Brain pericyte (primary cell): ENCODE results near the gene PTPRG.

Source experiments
- DNase-seq: peaks from one replicate; pipeline ENCODE4 v3.0.0-alpha.2; 2012; ENCODE audit warnings: low read depth, low spot score

Gene PTPRG

DNA sequence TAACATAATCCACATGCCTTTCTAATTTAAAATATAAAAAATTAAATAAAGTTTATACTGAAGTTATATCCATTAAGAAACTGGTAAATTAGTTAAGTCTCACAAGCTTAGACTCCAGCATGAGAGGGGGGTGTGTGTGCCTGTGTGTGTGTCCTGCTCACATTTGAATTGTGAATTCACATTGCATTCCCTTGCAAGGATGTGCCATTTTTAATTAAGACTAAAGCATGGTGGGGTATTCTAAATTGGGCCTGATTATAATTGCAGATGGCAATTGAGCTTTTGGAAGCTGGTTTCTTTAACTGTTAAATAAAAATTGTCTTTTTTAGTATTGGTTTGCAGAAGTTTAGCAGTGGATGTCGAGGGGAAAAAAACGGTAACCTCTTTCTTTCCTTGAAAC, 56.9 kb downstream of the PTPRG start:
- no peak for DNase-seq

DNA sequence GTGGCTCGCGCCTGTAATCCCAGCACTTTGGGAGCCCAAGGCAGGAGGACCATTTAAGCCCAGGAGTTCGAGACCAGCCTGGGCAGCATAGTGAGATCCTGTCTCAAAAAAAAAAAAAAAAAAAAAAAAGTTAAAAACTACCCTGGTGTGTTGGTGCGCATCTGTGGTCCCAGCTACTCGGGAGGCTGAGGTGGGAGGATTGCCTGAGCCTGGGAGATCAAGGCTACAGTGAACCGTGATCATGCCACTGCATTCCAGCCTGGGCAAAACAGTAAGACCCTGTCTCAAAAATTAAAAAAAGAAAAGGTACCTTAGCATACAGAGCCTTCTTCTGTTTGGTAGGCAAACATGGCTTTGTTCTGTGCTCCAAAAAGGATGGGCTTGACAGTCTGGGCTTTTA, 57.5 kb downstream of the PTPRG start:
- DNase-seq, result no peak

DNA sequence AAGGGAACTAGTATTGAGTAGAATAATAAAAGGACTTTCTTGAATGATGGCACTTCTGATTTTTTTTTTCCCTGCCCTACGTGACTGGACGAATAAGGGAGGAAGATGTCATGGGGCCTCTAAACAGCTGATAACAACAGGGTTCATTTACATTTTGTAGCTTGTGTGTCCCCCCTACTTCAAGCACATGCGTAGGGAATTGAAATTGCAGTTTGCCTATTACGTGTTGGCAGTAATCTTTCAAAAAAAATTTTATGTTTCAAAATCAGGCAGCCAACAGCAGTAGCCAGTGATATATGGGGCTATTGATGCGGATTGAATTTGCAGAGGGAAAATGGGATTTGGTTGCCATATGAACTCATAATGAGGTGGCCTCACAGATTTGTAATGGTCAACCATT, 58.7 kb downstream of the PTPRG start:
- no peak for DNase-seq

DNA sequence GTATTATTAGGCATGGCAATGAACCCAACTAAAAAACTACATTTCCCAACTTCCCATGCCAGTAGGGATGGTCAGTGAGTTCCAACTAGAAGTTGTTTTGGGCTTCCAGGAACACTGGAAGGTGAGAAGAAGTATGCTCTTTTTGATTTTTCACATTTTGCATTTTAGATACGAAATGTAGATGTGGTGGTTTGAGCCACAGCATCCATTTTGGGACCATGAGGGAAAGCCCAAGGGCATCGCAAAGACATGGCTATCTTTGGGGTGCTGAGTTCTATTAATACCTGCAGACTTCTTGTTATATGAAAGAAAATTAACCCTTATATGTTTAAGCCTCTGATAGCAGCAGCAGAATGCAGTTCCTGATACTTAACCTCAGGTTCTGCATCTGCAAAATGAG, 62.9 kb downstream of the PTPRG start:
- DNase-seq, result no peak

DNA sequence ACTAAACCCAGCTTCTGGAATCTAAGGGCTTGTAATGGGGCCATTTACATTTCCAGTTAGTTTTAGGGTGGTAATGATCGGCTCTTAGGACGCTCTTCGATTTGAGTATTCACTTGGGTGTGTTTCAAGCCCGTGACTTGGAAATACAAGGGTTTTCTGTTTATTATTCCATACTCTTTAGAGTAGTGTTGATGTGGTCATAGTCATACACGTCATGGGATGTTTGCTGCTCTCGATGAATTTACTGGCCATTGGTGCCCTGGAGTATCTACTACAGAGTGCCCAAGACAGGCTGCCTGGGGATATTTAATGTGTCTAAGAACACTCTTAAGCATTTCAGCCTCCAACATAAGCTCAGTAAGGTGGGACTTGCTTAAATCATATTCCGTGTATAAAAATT, 64.1 kb downstream of the PTPRG start:
- no peak for DNase-seq

DNA sequence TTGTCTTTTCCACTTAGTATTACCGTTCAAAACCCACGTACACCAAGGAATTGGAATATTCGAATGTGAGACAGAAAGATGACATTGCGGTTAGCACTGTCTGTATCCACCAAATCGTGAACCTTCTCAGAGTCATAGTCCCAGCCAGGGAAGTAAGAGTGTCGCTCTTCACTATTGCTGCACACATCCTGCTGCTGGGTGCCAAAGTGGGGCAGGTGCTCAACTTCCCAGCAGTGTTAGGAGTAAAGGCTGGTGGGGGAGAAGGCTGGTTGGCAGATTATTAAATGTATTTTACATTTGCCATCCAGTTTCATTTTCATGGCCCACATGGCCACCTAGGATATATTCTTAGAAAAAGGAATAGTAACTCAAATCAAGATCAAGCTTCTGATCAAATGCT, 65.1 kb downstream of the PTPRG start:
- no peak for DNase-seq

DNA sequence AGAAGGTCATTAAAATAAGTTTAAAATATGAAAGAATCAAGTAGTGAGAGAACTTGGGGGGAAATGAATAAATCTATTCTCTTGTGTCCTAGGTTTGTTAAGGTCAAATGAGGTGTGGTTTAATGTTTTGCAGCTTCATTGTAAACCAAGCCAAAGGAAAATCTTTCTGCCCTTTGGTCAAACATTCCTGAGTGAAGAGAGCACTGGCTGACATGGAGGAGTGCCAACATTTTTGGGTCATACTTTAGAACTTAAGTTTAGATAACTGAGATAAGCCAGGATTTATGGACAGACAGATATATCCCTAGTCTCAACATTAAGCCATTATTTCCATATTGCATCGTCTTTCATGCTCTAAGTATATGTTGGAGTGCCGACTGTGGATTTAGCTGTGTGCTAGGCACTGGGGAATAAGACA, 66.4 kb downstream of the PTPRG start:
- no peak for DNase-seq

DNA sequence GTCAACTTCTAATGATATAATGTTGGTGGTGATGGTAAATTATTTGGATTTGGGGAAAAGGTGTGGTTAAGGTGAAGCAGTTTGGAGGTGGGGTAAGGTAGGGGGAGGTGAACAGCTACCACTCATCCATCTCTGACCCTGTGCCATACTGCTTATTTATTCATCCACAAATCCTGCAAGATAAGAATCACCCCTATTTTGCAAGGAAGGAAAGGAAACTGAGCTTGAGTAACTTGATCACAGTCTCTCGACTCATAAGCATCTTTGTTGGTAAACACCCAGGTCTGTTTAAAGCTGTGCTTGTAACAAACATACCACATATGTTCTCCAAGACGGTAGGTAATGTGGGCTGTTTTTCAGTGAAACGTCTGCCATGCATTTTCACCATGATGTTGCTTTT, 67.3 kb downstream of the PTPRG start:
- no peak for DNase-seq

DNA sequence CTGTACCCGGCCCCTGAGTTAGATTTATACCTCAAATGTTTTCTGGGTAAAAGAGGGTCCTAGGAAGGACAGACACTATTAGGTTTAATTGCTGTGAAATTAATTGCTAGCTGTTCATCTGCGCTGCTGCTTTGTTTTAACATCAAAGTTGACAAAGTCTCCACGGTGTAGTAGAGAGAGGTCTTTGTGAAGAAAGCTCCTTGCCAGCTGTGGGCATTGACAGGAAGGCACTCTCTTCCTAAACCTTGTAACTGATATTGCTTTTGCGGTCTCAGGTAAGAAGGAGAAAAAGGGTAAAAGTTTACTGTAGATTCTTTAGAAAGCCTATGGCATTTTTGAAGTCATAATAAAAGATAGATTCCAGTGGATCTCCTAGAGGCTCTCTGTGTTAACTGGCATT, 68.1 kb downstream of the PTPRG start:
- no peak for DNase-seq

DNA sequence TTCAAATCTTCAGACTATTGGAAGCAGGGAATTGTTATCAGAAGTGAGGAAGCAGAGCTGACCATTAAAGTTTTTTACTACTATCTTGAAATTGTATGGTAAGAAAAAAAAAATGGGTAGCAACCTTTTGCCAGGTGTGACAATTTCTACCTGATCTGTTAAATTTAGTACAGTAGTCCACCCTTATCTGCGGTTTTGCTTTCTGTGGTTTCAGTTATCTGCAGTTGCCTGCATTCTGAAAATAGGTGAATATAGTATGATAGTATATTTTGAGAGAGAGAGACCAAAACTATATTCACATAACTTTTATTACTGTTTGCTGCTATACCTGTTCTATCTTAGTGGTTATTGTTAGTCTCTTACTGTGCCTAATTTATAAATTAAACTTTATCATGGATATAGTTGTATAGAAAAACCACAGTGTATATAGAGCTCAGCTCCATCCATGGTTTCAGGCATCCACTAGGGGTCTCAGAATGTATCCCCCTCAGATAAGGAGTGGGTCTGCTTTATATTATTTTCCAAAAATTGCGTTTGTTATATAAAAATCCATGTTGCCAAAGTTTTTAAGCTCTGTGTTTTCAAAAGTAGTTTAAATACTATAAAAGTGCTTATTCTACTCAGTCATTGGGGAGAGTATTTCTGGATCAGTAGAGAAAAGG, 69.9 kb downstream of the PTPRG start:
- DNase-seq, result no peak

DNA sequence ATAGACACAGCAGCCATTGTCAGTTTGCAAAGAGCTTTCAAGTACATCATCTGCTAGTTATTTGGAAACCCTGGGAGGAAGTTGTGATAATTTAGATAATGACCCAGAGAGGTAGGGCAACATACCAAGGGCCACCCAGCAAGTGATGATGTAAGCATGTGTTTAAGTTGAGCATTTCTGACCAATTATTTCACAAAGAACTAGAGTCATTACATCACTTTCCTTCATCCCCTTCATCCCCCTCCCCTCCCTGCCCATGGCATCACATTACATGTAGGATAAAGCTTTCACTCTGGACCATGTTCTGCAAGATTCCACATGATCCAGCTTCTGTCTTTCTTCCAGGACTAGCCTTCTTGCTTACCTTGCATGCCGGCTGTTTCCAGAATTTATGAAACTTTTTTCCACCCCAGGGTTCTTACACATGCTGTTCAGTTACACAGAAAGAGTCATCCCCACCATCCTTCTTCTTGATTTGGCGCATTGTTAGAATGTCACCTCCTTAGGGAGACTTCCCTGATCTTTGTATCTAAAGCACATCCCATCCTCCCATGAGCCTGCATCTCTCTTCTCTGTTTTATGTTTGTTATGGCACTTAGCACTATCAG, 71.3 kb downstream of the PTPRG start:
- no peak for DNase-seq

DNA sequence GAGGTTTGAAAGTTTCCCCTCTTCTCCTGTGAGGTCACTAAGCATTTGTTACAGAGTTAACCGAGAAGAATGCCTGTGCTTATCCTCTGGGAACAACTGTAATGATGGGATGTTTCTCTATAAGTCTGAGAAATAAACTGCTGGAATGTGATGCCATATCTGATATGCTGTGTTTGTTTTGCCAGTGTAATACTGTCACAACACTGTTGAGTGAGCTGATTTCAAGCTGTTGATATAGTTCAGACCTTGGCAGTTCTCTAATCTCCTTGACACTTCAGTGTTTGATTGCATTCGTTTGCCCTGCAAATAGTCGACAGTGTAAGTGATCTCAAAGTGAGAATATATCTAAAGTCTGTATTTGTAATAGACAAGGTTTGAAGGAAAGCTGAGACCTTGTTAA, 73.3 kb downstream of the PTPRG start:
- no peak for DNase-seq

DNA sequence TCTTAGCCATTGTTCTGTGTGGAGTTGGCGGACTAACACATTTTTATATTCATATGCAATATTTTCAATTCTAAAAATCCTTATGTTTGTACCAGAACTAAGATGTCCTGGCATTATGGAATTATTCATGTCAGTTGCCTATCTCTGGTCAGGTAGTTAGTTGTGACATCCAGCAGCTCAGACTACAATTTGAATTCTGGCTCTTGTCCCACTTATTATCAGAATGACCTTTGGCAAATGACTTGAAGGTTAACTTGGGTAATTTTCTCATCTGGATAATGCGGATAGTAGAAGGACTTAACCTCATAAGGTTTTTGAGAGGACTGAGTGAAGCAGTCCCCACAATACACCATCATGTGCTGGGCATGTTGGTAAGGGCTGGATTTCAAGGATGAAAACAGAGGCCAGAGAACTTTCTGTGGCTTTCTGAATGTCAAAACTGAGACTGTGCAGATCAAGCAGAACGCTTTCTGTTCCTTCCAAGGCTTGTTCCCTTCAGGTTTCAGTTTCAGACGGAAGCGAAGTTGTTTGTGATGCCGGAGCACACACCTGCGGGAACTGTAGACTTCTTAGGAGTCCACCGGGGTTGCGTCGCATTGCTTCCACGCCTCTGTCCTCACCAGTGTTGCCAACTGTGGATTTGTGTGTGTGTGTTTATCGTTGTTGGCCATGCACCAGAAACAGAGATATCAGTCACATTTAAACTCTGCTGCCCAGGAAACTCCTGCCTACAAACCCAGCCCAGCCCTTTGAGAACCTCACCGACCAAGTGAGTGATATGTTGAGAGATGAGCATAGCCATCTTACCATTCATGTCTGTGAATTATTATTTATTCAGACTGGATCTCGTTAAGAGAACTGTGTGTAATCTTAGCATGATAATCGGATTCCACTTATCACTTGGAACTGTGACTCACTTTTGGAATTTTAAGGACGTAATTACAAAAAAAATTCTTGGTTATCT, 76.0 kb downstream of the PTPRG start:
- no peak for DNase-seq

DNA sequence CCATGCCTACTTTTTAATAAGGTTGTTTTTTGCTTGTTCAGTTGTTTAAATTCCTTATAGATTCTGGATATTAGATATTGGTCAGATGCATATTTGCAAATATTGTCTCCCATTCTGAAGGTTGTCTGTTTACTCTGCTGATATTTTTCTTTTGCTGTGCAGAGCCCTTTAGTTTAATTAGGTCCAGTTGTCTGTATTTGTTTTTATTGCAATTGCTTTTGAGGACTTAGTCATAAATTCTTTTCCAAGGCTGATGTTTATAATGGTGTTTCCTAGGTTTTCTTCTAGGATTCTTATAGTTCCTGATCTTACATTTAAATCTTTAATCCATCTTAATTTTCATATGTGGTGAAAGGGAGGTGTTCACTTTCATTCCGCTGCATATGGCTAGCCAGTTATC, 77.4 kb downstream of the PTPRG start:
- no peak for DNase-seq

DNA sequence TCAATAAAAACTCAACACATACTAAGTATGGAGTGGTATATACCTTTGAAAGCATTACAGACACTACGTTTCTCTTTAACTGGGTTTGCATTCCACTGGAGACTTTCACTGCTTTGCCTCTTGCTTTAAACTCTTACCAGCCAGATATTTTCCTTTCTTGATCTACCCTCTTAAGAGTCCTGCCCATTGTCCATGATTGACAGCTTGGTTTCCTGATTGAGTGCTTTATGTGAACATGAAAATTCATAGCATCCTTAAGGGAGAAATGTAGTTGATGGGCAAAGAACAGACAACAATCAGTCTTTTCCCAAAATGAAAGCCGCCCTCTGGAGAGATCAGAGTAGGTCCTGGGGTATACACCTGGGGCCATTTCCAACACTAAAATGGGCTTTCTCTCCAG, 78.6 kb downstream of the PTPRG start:
- DNase-seq, result no peak

DNA sequence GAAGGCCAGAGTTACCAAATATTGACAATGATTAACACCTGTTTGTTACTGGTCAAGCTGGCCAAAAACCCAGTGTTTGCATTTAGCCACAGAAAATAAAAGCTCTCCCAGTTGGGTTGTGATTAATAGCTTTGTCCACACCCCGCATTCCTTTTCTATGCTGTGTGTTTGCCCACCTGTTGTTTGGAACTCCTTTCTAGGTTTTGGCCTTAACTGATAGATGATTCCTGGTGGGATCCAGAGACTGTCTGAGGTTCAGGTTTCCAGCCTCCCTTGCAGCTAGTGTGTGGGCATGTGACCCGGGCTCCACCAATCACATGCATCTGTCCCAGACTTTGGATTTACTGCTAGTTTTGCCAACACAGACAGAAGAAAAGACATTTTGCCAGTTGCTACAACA, 83.8 kb downstream of the PTPRG start:
- no peak for DNase-seq

DNA sequence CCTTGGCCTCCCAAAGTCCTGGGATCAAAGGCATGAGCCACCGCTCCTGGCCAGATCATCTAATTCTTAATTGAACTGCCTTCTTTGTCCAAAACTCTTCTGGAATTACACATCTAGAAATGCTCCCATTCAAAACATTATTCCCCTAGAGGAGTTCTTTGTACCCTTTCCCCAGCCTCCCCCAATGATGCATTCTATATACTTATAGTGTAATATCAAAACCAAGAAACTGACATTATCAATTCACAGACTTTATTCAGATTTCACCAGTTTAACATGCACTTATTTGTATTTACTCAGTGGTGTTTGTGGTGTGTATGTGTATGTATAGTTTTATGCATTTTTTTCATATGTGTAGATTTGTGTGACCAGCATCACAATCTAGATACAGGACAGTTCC, 85.0 kb downstream of the PTPRG start:
- DNase-seq, result no peak

DNA sequence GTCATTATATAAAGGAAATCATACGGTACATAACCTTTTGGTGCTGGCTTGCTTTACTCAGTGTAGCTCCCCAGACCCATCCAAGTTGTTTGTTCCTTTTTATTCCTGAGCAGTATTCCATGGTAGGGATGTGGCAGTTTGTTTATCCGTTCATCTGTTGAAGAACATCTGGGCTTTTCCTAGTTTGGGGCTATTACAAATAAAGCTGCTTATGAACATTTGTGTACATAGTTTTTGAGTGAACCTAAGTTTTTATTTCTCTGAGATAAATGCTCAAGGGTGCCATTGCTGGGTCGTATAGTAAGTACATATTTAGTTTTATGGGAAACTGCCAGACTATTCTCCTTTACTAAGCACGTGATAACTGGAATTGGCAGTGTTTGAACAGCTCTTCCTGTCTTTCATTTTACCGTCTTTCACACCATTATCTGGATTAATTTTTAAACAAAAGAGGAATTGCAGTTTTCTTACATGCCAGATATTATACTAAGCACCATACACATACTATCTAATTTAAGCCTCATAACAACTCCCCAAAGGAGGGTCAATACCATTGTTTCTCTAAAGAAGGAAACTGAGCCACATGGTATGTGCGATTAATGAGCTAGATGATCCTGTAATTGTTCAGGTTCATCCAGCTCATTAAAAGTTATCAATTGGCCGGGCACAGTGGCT, 85.6 kb downstream of the PTPRG start:
- no peak for DNase-seq

DNA sequence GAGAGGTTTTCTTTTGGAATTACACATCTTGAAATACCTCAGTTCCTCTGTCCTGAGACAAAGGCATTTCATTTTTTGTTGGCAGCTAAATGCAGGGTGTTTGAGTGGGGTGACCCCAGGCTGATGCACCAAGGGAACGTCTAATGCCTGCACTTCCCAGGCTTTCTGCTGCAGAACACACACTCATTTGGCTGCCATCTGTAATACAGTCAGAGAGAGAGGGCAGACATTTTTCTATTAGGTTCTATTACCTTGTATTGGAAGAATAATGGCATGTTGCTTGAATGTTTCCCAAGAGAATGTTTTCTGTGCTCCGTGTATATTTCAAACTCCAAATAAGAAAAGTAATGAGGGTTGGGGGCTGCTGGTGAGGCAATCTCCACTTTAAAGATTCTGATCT, 87.1 kb downstream of the PTPRG start:
- DNase-seq, result no peak

DNA sequence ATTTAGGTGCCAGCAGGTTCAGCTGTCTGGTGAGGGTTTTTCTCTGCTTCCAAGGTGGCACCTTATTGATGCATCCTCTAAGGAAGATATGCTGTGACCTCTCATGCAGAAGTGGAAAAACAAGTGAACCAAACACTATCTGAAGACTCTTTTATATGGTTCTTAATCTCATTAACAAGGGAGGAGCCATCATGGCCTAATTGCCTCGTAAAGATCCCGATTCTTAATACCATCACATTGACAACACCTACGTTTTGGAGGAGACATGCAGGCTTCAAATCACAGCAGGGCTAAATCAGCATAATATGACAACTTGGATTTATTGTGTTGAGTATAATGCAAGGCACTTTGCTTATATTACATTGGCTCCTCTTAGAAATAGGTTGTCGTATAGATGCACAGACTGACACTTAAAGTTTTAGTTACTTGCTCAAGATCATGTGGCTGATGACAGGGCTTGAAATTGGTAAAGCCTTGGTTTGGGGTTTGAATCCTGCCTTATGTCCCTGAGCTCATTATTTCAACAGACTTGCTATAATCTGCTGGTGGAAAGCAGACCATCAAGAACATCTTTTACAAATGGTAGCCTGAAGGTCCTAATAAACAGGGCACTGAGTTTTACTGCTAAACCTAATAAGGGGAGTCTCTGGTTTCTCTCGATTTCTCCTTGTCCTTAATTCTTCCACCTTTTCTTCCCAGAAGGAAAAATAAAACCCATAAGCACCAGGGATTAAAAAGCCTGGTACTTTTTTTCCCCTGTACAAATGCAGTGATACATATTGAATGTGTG, 88.2 kb downstream of the PTPRG start:
- no peak for DNase-seq

DNA sequence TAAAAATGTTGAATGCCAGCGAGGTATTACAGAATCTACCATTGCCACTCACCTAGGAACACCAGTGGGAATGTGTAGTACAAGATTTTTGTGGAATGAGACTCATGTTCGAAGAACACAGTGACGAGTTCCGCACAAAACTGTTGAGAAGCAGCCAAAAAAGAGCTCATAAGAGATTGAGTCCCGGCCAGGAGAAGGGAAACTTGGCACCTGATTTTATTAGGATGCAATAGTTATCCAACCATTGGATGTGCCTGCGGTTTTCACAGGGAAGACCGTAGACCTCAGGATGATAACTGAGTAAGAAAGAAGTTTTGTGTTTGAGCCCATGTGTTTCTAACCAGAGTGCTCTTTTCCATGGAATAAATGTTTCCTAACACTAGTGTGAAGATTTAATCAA, 88.9 kb downstream of the PTPRG start:
- no peak for DNase-seq
